ENCODE results near the gene FHOD1. TPM values are rescaled to one million over a fixed set of nuclear protein-coding genes. Genes with fewer than 3 reads are reported as not detected.
A peak's percentile ranks its signal among the peaks of the same experiment; 100 is the strongest.

FHOD1 gene
- total RNA-seq = 10 to 100 TPM; 94.8 to 99.1 TPM

- POLR2A ChIA-PET = interaction anchor here (0.6 to 15.4 kb wide), 16 partner anchors 13 to 668 kb away, joined by 3 to 187 read pairs (median 5); partner anchors contain the start of genes ATP6V0D1, CIAO2B, CTCF and MATCAP1
- CTCF ChIA-PET = interaction anchor here (0.7 to 5.0 kb wide), 17 partner anchors 8 to 269 kb away, joined by 3 to 58 read pairs (median 4); partner anchors contain the start of genes ATP6V0D1, E2F4, PLEKHG4 and TMEM208
- Mint-ChIP-seq H3K9me3 (no peaks in the 10 kb centered on the region), H3K4me3 (peak within 1 kb of the TSS; percentile 85), H3K4me1 (peaks cover 51% of the 10 kb centered on the region), H3K27me3 (peaks cover 17% of the 10 kb centered on the region), H3K36me3 (ENCODE audit: low read depth) (peaks cover 6% of the 10 kb centered on the region), H3K27ac (peak within 1 kb of the TSS; percentile 86)
- peak; percentile 99 for DNase-seq
Observed at GRCh38 chr16:67247192-67248072, at the start of gene FHOD1. FHOD1 (minus strand) TSS chr16:67247481; CDS start chr16:67247410, 71 bp downstream.

GRCh38 chr16:67296420-67296819 is 49.1 kb upstream of the FHOD1 start:
- H3K9me3 Mint-ChIP-seq = no peaks in the 10 kb centered on the region
- H3K27me3 Mint-ChIP-seq = peaks cover 8% of the 10 kb centered on the region
- no peak overlapping the region for H3K27ac Mint-ChIP-seq
- no peak overlapping the region for H3K4me3 Mint-ChIP-seq
- ChIA-PET POLR2A (no interaction called here), CTCF (no interaction called here)
- no peaks in the 10 kb centered on the region for H3K36me3 Mint-ChIP-seq (ENCODE audit: low read depth)
- no peaks in the 10 kb centered on the region for H3K4me1 Mint-ChIP-seq
- DNase-seq = no peak

- H3K36me3 Mint-ChIP-seq (ENCODE audit: low read depth) = no peaks in the 10 kb centered on the region
- H3K9me3 Mint-ChIP-seq = no peaks in the 10 kb centered on the region
- H3K4me1 Mint-ChIP-seq = peaks cover 8% of the 10 kb centered on the region
- ChIA-PET CTCF (no interaction called here), POLR2A (no interaction called here)
- H3K27me3 Mint-ChIP-seq = peaks cover 8% of the 10 kb centered on the region
- no peak for DNase-seq
- no peak overlapping the region for H3K4me3 Mint-ChIP-seq
- H3K27ac Mint-ChIP-seq = no peak overlapping the region
Observed at GRCh38 chr16:67294938-67295361, 47.7 kb upstream of the FHOD1 start.

GRCh38 chr16:67294171-67294757 is 47.0 kb upstream of the FHOD1 start:
- no peak for DNase-seq
- Mint-ChIP-seq H3K27ac (no peak overlapping the region), H3K4me1 (peaks cover 14% of the 10 kb centered on the region), H3K27me3 (peaks cover 8% of the 10 kb centered on the region), H3K4me3 (no peak overlapping the region), H3K9me3 (no peaks in the 10 kb centered on the region), H3K36me3 (ENCODE audit: low read depth) (no peaks in the 10 kb centered on the region)
- ChIA-PET POLR2A (no interaction called here), CTCF (no interaction called here)

- Mint-ChIP-seq H3K4me3 (no peak overlapping the region), H3K9me3 (no peaks in the 10 kb centered on the region), H3K4me1 (peaks cover 16% of the 10 kb centered on the region), H3K36me3 (ENCODE audit: low read depth) (no peaks in the 10 kb centered on the region), H3K27me3 (peaks cover 3% of the 10 kb centered on the region), H3K27ac (no peak overlapping the region)
- CTCF ChIA-PET = no interaction called here
- POLR2A ChIA-PET = no interaction called here
- DNase-seq = no peak
Observed at GRCh38 chr16:67291461-67291860, 44.2 kb upstream of the FHOD1 start.

- H3K36me3 Mint-ChIP-seq (ENCODE audit: low read depth) = no peaks in the 10 kb centered on the region
- POLR2A ChIA-PET = interaction anchor here (1.8 kb wide), 1 partner anchor 9 kb away, joined by 9 read pairs; the partner anchor contains the start of gene PLEKHG4
- CTCF ChIA-PET = no interaction called here
- H3K4me3 Mint-ChIP-seq = no peak overlapping the region
- H3K4me1 Mint-ChIP-seq = peaks cover 16% of the 10 kb centered on the region
- DNase-seq = no peak
- no peak overlapping the region for H3K27ac Mint-ChIP-seq
- H3K27me3 Mint-ChIP-seq = no peaks in the 10 kb centered on the region
- H3K9me3 Mint-ChIP-seq = no peaks in the 10 kb centered on the region
Observed at GRCh38 chr16:67287960-67288359, 40.7 kb upstream of the FHOD1 start.

- H3K9me3 Mint-ChIP-seq = no peaks in the 10 kb centered on the region
- no peaks in the 10 kb centered on the region for H3K36me3 Mint-ChIP-seq (ENCODE audit: low read depth)
- no peak for DNase-seq
- no peak overlapping the region for H3K27ac Mint-ChIP-seq
- ChIA-PET POLR2A (interaction anchor here (1.3 to 1.5 kb wide), 3 partner anchors 8 to 25 kb away, joined by 3 to 6 read pairs (median 4); partner anchors contain the start of gene PLEKHG4), CTCF (interaction anchor here (1.0 kb wide), 1 partner anchor 25 kb away, joined by 3 read pairs; no protein-coding TSS in a partner anchor)
- H3K4me1 Mint-ChIP-seq = peaks cover 16% of the 10 kb centered on the region
- no peak overlapping the region for H3K4me3 Mint-ChIP-seq
- no peaks in the 10 kb centered on the region for H3K27me3 Mint-ChIP-seq
Observed at GRCh38 chr16:67286441-67287235, 39.4 kb upstream of the FHOD1 start.

GRCh38 chr16:67284699-67285646 is 37.7 kb upstream of the FHOD1 start:
- no peaks in the 10 kb centered on the region for H3K9me3 Mint-ChIP-seq
- no peaks in the 10 kb centered on the region for H3K27me3 Mint-ChIP-seq
- ChIA-PET POLR2A (interaction anchor here (1.5 kb wide), 1 partner anchor 26 kb away, joined by 3 read pairs; no protein-coding TSS in a partner anchor), CTCF (interaction anchor here (0.8 to 1.0 kb wide), 2 partner anchors 38 to 143 kb away, joined by 3 read pairs; partner anchors contain the start of gene FHOD1)
- H3K36me3 Mint-ChIP-seq (ENCODE audit: low read depth) = no peaks in the 10 kb centered on the region
- no peak overlapping the region for H3K27ac Mint-ChIP-seq
- peaks cover 9% of the 10 kb centered on the region for H3K4me1 Mint-ChIP-seq
- no peak overlapping the region for H3K4me3 Mint-ChIP-seq
- no peak for DNase-seq

GRCh38 chr16:67283826-67284555 is 36.7 kb upstream of the FHOD1 start:
- Mint-ChIP-seq H3K9me3 (no peaks in the 10 kb centered on the region), H3K4me1 (peaks cover 4% of the 10 kb centered on the region), H3K27me3 (no peaks in the 10 kb centered on the region), H3K27ac (no peak overlapping the region), H3K36me3 (ENCODE audit: low read depth) (no peaks in the 10 kb centered on the region), H3K4me3 (no peak overlapping the region)
- DNase-seq = no peak
- CTCF ChIA-PET = interaction anchor here (0.6 to 1.0 kb wide), 2 partner anchors 144 to 293 kb away, joined by 3 to 4 read pairs; no protein-coding TSS in a partner anchor
- POLR2A ChIA-PET = no interaction called here

- H3K36me3 Mint-ChIP-seq (ENCODE audit: low read depth) = no peaks in the 10 kb centered on the region
- no peak for DNase-seq
- peaks cover 6% of the 10 kb centered on the region for H3K4me1 Mint-ChIP-seq
- no peak overlapping the region for H3K4me3 Mint-ChIP-seq
- ChIA-PET CTCF (no interaction called here), POLR2A (no interaction called here)
- H3K27me3 Mint-ChIP-seq = no peaks in the 10 kb centered on the region
- no peaks in the 10 kb centered on the region for H3K9me3 Mint-ChIP-seq
- no peak overlapping the region for H3K27ac Mint-ChIP-seq
Observed at GRCh38 chr16:67283039-67283825, 36.0 kb upstream of the FHOD1 start.

- peaks cover 4% of the 10 kb centered on the region for H3K36me3 Mint-ChIP-seq (ENCODE audit: low read depth)
- peaks cover 12% of the 10 kb centered on the region for H3K4me1 Mint-ChIP-seq
- H3K4me3 Mint-ChIP-seq = no peak overlapping the region
- H3K27ac Mint-ChIP-seq = no peak overlapping the region
- ChIA-PET CTCF (no interaction called here), POLR2A (interaction anchor here (0.7 kb wide), 1 partner anchor 122 kb away, joined by 3 read pairs; no protein-coding TSS in a partner anchor)
- no peaks in the 10 kb centered on the region for H3K27me3 Mint-ChIP-seq
- no peaks in the 10 kb centered on the region for H3K9me3 Mint-ChIP-seq
- DNase-seq = no peak
Observed at GRCh38 chr16:67282447-67282805, 35.1 kb upstream of the FHOD1 start.

Measured in activated CD4-positive, alpha-beta memory T cell treated with anti-CD3 and anti-CD28 coated beads, Interleukin-2, amount 10 ng/mL, durations not matched to agents 7 days and 5 days (primary cell).